Mucosa of rectum (tissue), 2 donors: ENCODE data around the gene TRIM24.
"Not testable (repeated sequence)": the region's sequence is repeated elsewhere in the genome, so short reads cannot be mapped to it uniquely, and the experiment has no call there.

Experiments used
- H3K27ac ChIP-seq, 2 donors: one replicate each; pipeline ENCODE4 v1.7.0; 2013; ENCODE audit warnings: inconsistent platforms in 2 of 2, low read depth in 2 of 2, low read length in 2 of 2
- H3K27me3 ChIP-seq, 2 donors: one replicate each; pipeline ENCODE4 v1.7.0; 2013; ENCODE audit warnings: low read length in 2 of 2; ENCODE audit not compliant: control insufficient read depth in 2 of 2, insufficient read depth in 2 of 2
- H3K36me3 ChIP-seq, 2 donors: one replicate each; pipeline ENCODE4 v1.7.0; 2013; ENCODE audit warnings: low read length in 2 of 2; ENCODE audit not compliant: control insufficient read depth in 2 of 2, insufficient read depth in 2 of 2
- H3K4me1 ChIP-seq, 2 donors: one replicate each; pipeline ENCODE4 v1.7.0; 2013; ENCODE audit warnings: low read length in 2 of 2, mild to moderate bottlenecking in 1 of 2; ENCODE audit not compliant: control insufficient read depth in 2 of 2, insufficient read depth in 2 of 2
- H3K4me3 ChIP-seq, 2 donors: one replicate each; pipeline ENCODE4 v1.7.0; 2013; ENCODE audit warnings: low read length in 2 of 2
- H3K9ac ChIP-seq, 2 donors: one replicate each; pipeline ENCODE4 v1.7.0; 2013; ENCODE audit warnings: low read length in 2 of 2, low read depth in 1 of 2, mild to moderate bottlenecking in 1 of 2
- H3K9me3 ChIP-seq, 2 donors: one replicate each; pipeline ENCODE4 v1.7.0; 2013; ENCODE audit warnings: low read length in 2 of 2; ENCODE audit not compliant: control insufficient read depth in 2 of 2
- donor health status: healthy.
- donor health status: Normal muscosa, but diverticular disease.

Gene TRIM24

DNA sequence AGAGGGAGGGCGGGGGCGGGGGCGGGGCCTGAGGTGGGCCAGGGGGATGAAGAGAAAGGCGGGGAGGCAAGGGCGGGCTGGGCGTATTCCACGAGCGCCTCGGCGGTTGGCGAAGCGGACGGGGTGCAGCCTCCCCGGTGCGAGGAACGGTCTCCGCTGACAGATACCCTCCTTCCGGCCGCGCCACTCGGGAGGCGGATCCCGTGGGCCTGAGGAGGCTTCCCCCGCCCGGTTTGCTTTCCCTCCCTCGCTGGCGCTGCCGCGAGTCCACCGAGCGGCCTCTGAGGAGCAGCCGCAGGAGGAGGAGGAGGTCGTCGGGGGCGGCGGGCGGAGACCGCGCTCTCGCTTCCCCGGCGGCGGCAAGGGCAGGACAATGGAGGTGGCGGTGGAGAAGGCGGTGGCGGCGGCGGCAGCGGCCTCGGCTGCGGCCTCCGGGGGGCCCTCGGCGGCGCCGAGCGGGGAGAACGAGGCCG, at the start of gene TRIM24:
TRIM24 (plus strand) TSS at position 84 of the 473 bp plus-strand sequence; CDS start at position 374, 290 bp downstream.
- Histone ChIP-seq H3K4me3 (peak within 1 kb of the TSS; percentile 90 to 97), H3K9ac (peak within 1 kb of the TSS; percentile 80 to 87), H3K27me3 (no peaks in the 10 kb centered on the region), H3K4me1 (peaks cover 7 to 9% of the 10 kb centered on the region in 2 donors), H3K27ac (peak within 1 kb of the TSS; percentile 92 to 94), H3K36me3 (no peaks in the 10 kb centered on the region), H3K9me3 (no peaks in the 10 kb centered on the region)

DNA sequence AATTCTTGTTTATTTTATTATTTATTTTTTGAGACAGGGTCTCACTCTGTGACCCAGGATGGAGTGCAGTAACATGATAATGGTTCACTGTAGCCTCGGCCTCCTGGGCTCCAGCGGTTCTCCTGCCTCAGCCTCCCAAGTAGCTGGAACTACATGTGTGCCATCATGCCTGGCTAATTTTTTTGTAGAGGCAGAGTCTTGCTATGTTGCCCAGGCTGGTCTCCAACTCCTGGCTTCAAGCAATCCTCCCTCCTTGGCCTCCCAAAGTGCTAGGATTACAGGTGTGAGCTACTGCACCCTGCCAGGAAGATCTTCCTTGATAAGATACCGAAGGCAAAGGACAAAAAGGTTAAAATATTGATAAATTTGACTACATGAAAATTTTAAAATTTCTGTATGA, 48.0 kb upstream of the TRIM24 start:
- H3K36me3 ChIP-seq, H3K27me3 ChIP-seq, H3K4me1 ChIP-seq, H3K9ac ChIP-seq, H3K27ac ChIP-seq, H3K4me3 ChIP-seq, H3K9me3 ChIP-seq: not testable (repeated sequence)

GRCh38 chr7:138412921-138413320, 47.1 kb upstream of the TRIM24 start:
- not testable (repeated sequence) for H3K36me3 ChIP-seq, H3K4me3 ChIP-seq, H3K9me3 ChIP-seq

DNA sequence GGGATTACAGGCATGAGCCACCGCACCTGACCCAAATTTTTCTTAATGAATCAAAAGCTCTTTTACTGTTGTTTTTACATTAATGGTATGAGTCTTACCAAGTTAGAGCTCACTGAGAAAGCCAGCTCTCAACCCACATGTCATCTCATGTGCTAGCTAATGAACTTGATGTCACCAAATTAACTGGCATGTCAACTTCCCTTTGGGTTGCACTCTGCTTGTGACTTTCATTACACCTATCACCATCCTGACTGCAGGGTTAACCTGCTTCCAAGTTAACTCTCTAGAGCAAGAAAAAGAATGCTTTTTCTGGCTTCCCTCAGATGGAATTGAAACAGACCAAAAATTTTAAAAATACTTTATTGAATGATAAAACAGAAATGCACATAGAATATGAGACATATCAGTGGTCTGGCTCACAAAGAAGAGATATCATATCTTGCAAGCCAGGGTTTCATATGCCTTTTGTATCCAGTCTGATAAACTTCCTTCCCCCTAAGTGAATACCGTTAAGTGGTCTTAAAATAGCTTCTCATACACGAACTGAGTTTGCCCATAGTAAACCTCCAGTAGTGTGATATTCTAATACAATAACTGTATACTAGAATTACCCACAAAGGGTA, 42.9 kb upstream of the TRIM24 start:
- Histone ChIP-seq H3K9me3 (peaks cover 0 to 2% of the 10 kb centered on the region in 2 donors), H3K4me3 (no peak overlapping the region), H3K4me1 (peaks cover 3% of the 10 kb centered on the region in 2 donors), H3K27me3 (no peaks in the 10 kb centered on the region), H3K36me3 (no peaks in the 10 kb centered on the region), H3K27ac (no peak overlapping the region), H3K9ac (no peak overlapping the region)

More at GRCh38 chr7:138412921-138413320, 47.1 kb upstream of the TRIM24 start:
- H3K27me3 ChIP-seq, H3K4me1 ChIP-seq, H3K9ac ChIP-seq, H3K27ac ChIP-seq: not testable (repeated sequence)

DNA sequence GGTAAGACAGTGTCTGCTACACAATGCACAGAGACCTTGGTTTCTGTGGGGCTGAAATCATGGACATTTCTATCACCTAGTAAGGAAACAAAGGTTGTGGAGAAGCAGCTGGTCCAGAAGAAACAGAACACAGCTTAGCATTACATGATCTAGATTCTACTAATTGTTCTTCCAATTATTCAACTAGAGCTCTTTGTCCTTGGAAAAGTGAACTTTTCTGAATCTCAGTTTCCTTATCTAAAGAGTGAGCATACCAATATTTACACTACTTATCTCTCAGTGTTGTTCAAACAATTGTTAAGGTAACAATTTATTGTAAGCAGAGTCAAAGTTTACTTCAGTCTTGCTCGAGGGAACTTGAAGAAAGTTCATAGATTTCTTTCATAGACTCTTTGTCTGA, 42.3 kb upstream of the TRIM24 start:
- no peak overlapping the region for H3K4me3 ChIP-seq
- H3K4me1 ChIP-seq: peaks cover 3% of the 10 kb centered on the region in 2 donors
- H3K9ac ChIP-seq: no peak overlapping the region
- H3K36me3 ChIP-seq: no peaks in the 10 kb centered on the region
- no peaks in the 10 kb centered on the region for H3K27me3 ChIP-seq
- peaks cover 0 to 2% of the 10 kb centered on the region in 2 donors for H3K9me3 ChIP-seq
- H3K27ac ChIP-seq: no peak overlapping the region

DNA sequence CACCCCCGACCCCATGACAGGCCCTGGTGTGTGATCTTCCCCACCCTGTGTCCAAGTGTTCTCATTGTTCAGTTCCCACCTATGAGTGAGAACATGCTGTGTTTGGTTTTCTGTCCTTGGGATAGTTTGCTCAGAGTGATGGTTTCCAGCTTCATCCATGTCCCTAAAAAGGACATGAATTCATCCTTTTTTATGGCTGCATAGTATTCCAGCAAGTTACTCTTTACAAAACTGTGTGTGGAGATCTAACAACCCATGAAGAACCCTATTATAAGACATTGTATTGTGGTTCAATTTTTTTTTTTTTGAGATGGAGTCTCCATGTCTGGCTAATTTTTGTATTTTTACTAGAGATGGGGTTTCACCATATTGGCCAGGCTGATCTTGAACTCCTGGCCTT, 41.7 kb upstream of the TRIM24 start:
- not testable (repeated sequence) for H3K36me3 ChIP-seq, H3K9me3 ChIP-seq, H3K27ac ChIP-seq

DNA sequence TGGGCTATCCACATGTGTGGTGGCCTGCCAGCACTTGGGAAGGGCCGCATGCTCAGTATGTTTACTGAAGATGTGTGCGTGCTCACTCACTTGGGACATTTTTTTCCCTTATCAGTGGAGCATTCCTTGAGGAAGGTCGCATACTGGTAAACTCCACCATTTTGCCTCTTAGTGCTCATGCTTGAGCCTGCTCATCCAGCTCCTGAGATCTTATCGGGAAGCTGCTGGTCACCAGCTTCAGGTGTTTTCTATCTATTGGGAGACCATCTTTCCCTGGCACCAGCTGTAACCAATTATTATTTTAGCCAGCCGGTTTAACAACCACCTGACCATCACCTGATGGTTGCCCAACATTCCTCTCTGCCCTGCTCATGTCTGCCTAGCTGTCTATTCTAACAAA, 35.0 kb upstream of the TRIM24 start:
- Histone ChIP-seq H3K4me3 (no peak overlapping the region), H3K27me3 (no peaks in the 10 kb centered on the region), H3K27ac (no peak overlapping the region), H3K9me3 (peaks cover 8 to 9% of the 10 kb centered on the region in 2 donors), H3K4me1 (no peaks in the 10 kb centered on the region), H3K9ac (no peak overlapping the region), H3K36me3 (no peaks in the 10 kb centered on the region)

More for the DNA sequence above, 41.7 kb upstream of the TRIM24 start:
- H3K4me1 ChIP-seq, H3K27me3 ChIP-seq, H3K9ac ChIP-seq, H3K4me3 ChIP-seq: not testable (repeated sequence)

DNA sequence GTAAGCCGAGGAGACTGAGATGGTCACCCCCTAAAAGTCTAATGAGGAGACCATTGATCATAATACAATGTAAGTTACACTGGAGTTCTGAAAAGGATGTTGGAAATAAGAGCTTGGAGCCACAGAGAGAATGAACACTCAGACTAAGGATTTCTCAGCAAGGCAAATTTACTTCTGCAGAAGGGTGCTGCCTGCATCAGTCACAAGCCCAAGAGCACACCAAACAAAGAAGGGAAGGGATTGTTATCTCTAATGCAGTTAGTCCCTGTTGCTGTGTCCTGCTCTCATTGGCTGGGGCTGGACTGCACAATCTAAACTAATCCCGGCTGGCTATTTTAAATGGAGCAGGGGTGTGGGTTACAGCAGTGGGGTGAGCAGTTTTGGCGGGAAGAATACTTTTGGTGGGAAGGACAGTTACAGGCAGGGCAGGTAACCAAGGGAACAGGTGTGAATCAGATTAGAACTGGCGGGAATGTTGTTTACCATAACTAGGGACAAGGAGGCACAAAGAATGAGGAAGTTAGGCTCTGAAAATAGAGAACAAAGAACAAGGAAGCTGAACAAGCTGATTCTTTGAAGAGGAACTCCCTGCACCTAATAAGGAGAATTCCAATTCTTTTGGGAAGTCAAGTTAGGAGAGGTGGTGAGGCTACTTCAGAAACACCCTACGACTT, 30.3 kb upstream of the TRIM24 start:
- Histone ChIP-seq H3K27me3 (no peaks in the 10 kb centered on the region), H3K36me3 (no peaks in the 10 kb centered on the region), H3K4me1 (no peaks in the 10 kb centered on the region), H3K9me3 (peaks cover 15 to 19% of the 10 kb centered on the region in 2 donors), H3K9ac (no peak overlapping the region), H3K27ac (no peak overlapping the region), H3K4me3 (no peak overlapping the region)

- no peaks in the 10 kb centered on the region for H3K4me1 ChIP-seq
- H3K27me3 ChIP-seq: no peaks in the 10 kb centered on the region
- no peaks in the 10 kb centered on the region for H3K36me3 ChIP-seq
- no peak overlapping the region for H3K9ac ChIP-seq
- H3K9me3 ChIP-seq: peaks cover 15 to 19% of the 10 kb centered on the region in 2 donors
- H3K27ac ChIP-seq: no peak overlapping the region
- H3K4me3 ChIP-seq: no peak overlapping the region
These were observed 28.5 kb upstream of the TRIM24 start for GRCh38 chr7:138431517-138431916.

- Histone ChIP-seq H3K9me3 (peaks cover 15 to 17% of the 10 kb centered on the region in 2 donors), H3K9ac (no peak overlapping the region), H3K4me1 (no peaks in the 10 kb centered on the region), H3K27ac (no peak overlapping the region), H3K4me3 (no peak overlapping the region), H3K36me3 (no peaks in the 10 kb centered on the region), H3K27me3 (no peaks in the 10 kb centered on the region)
These were observed 26.2 kb upstream of the TRIM24 start for GRCh38 chr7:138433583-138434443.
